Trophoblast cell (in vitro differentiated cells and primary cell): ENCODE data around the gene ORMDL3.
"Not testable (repeated sequence)": the region's sequence is repeated elsewhere in the genome, so short reads cannot be mapped to it uniquely, and the experiment has no call there.

ENCODE experiments used
- DNase-seq, 2 donors: peaks; one replicate each; pipeline ENCODE4 v3.0.0-alpha.2; 2016
- H2AFZ ChIP-seq: 2 replicates; pipeline ENCODE4 v1.6.1; 2013; ENCODE audit warnings: low read length, moderate library complexity, mild to moderate bottlenecking; ENCODE audit not compliant: insufficient read depth, poor library complexity
- H2AK5ac ChIP-seq: 2 replicates; pipeline ENCODE4 v1.6.1; 2013; ENCODE audit warnings: mild to moderate bottlenecking, low read length
- H2BK120ac ChIP-seq: 2 replicates; pipeline ENCODE4 v1.6.1; 2013; ENCODE audit warnings: low read length, mild to moderate bottlenecking, moderate library complexity; ENCODE audit not compliant: insufficient read depth, poor library complexity
- H2BK12ac ChIP-seq: 2 replicates; pipeline ENCODE4 v1.6.1; 2013; ENCODE audit warnings: mild to moderate bottlenecking, low read length, moderate library complexity
- H2BK5ac ChIP-seq: 2 replicates; pipeline ENCODE4 v1.6.1; 2013; ENCODE audit warnings: low read length, low read depth, moderate library complexity, mild to moderate bottlenecking; ENCODE audit not compliant: poor library complexity
- H3K14ac ChIP-seq: 2 replicates; pipeline ENCODE4 v1.6.1; 2013; ENCODE audit warnings: mild to moderate bottlenecking, low read length
- H3K18ac ChIP-seq: 2 replicates; pipeline ENCODE4 v1.6.1; 2013; ENCODE audit warnings: mild to moderate bottlenecking, low read length
- H3K23ac ChIP-seq: 2 replicates; pipeline ENCODE4 v1.6.1; 2013; ENCODE audit warnings: low read length
- H3K27ac ChIP-seq: 2 replicates; pipeline ENCODE4 v1.5.1; 2013; ENCODE audit warnings: low read depth, mild to moderate bottlenecking, inconsistent platforms, low read length, moderate library complexity
- H3K27me3 ChIP-seq: 2 replicates; pipeline ENCODE4 v1.6.1; 2013; ENCODE audit warnings: inconsistent platforms, mild to moderate bottlenecking, low read length, moderate library complexity; ENCODE audit not compliant: insufficient read depth
- H3K36me3 ChIP-seq, 2 experiments: 1 replicate in 1 of 2; 2 replicates in 1 of 2; pipeline ENCODE4 v1.6.1; 2013; ENCODE audit warnings: low read length in 2 of 2, mild to moderate bottlenecking in 2 of 2, moderate library complexity in 1 of 2; ENCODE audit not compliant: insufficient read depth in 2 of 2, control insufficient read depth in 1 of 2
- H3K4ac ChIP-seq: 2 replicates; pipeline ENCODE4 v1.6.1; 2013; ENCODE audit warnings: low read depth, mild to moderate bottlenecking, low read length, moderate library complexity
- H3K4me1 ChIP-seq, 2 experiments: 1 replicate in 1 of 2; 2 replicates in 1 of 2; pipeline ENCODE4 v1.6.1; 2013; ENCODE audit warnings: low read length in 2 of 2, mild to moderate bottlenecking in 2 of 2, moderate library complexity in 1 of 2; ENCODE audit not compliant: insufficient read depth in 2 of 2, control insufficient read depth in 1 of 2
- H3K4me2 ChIP-seq: 2 replicates; pipeline ENCODE4 v1.6.1; 2013; ENCODE audit warnings: inconsistent platforms, mild to moderate bottlenecking, low read length, moderate library complexity
- H3K4me3 ChIP-seq: 2 replicates; pipeline ENCODE4 v1.5.1; 2013; ENCODE audit warnings: mild to moderate bottlenecking, low read depth, low read length, inconsistent platforms
- H3K79me1 ChIP-seq: one replicate; pipeline ENCODE4 v1.6.1; 2013; ENCODE audit warnings: low read length
- H3K79me2 ChIP-seq: 2 replicates; pipeline ENCODE4 v1.6.1; 2013; ENCODE audit warnings: low read length, mild to moderate bottlenecking; ENCODE audit not compliant: control insufficient read depth, insufficient read depth, poor library complexity
- H3K9ac ChIP-seq: 2 replicates; pipeline ENCODE4 v1.6.1; 2013; ENCODE audit warnings: mild to moderate bottlenecking, low read length
- H3K9me3 ChIP-seq: 2 replicates; pipeline ENCODE4 v1.6.1; 2013; ENCODE audit warnings: low read depth, mild to moderate bottlenecking, control low read depth, inconsistent platforms, low read length; ENCODE audit not compliant: insufficient read depth
- H4K12ac ChIP-seq: 2 replicates; pipeline ENCODE4 v1.6.1; 2013; ENCODE audit warnings: low read depth, mild to moderate bottlenecking, low read length, moderate library complexity
- H4K8ac ChIP-seq: 2 replicates; pipeline ENCODE4 v1.6.1; 2013; ENCODE audit warnings: low read depth, mild to moderate bottlenecking, low read length, moderate library complexity
- H4K91ac ChIP-seq: one replicate; pipeline ENCODE4 v1.6.1; 2013; ENCODE audit warnings: low read depth, mild to moderate bottlenecking, low read length, moderate library complexity
- WGBS: extraction: QIAGEN DNeasy Blood & Tissue Kit; methylation state at CpG from one replicate; pipeline ENCODE4 v1.1.7; 2013; ENCODE audit warnings: missing lambda C conversion rate; ENCODE audit not compliant: insufficient read length, insufficient coverage; ENCODE audit errors: extremely low coverage; 5-methylcytosine and 5-hydroxymethylcytosine counted together

ORMDL3 gene

GRCh38 chr17:39949028-39949427, 21.6 kb upstream of the ORMDL3 start:
- H3K4me1 ChIP-seq, result peaks cover 8 to 9% of the 10 kb centered on the region in 2 experiments
- no peak overlapping the region for H2AFZ ChIP-seq
- no peak overlapping the region for H2BK12ac ChIP-seq
- no peak overlapping the region for H3K18ac ChIP-seq
- no peak overlapping the region for H4K12ac ChIP-seq
- H3K9ac ChIP-seq, result no peak overlapping the region
- no peaks in the 10 kb centered on the region for H3K27me3 ChIP-seq
- H2AK5ac ChIP-seq, result no peak overlapping the region
- no peak overlapping the region for H3K4me3 ChIP-seq
- no peaks in the 10 kb centered on the region for H3K36me3 ChIP-seq
- peaks cover 2% of the 10 kb centered on the region for H3K9me3 ChIP-seq
- no peak overlapping the region for H3K14ac ChIP-seq
- H3K4me2 ChIP-seq, result no peak overlapping the region
- DNase-seq, result no peak
- H4K8ac ChIP-seq, result no peak overlapping the region
- no peak overlapping the region for H4K91ac ChIP-seq
- H2BK120ac ChIP-seq, result no peak overlapping the region
- no peak overlapping the region for H2BK5ac ChIP-seq
- H3K79me1 ChIP-seq, result peaks cover 7% of the 10 kb centered on the region
- WGBS, result no CpG with 5 or more reads among the region's 2 CpGs
- no peak overlapping the region for H3K4ac ChIP-seq
- no peak overlapping the region for H3K27ac ChIP-seq
- peaks cover 3% of the 10 kb centered on the region for H3K79me2 ChIP-seq
- no peak overlapping the region for H3K23ac ChIP-seq

- H3K18ac ChIP-seq, H3K4ac ChIP-seq, H3K9ac ChIP-seq, H2BK120ac ChIP-seq, H3K4me2 ChIP-seq, H2BK5ac ChIP-seq, H3K4me3 ChIP-seq, H3K27ac ChIP-seq, H3K9me3 ChIP-seq, H2AK5ac ChIP-seq, H3K14ac ChIP-seq, H4K91ac ChIP-seq, H4K8ac ChIP-seq, H4K12ac ChIP-seq, H3K79me2 ChIP-seq, H3K27me3 ChIP-seq, H3K79me1 ChIP-seq, H3K4me1 ChIP-seq, H3K23ac ChIP-seq, DNase-seq, H3K36me3 ChIP-seq, H2AFZ ChIP-seq, H2BK12ac ChIP-seq: not testable (repeated sequence)
- no CpG with 5 or more reads among the region's 5 CpGs for WGBS
These were observed 21.1 kb upstream of the ORMDL3 start for GRCh38 chr17:39948489-39948828.

- peaks cover 3% of the 10 kb centered on the region for H3K9me3 ChIP-seq
- no peak overlapping the region for H3K23ac ChIP-seq
- no peak overlapping the region for H3K27ac ChIP-seq
- no peak overlapping the region for H3K4ac ChIP-seq
- WGBS, result no CpG with 5 or more reads among the region's 15 CpGs
- no peaks in the 10 kb centered on the region for H3K79me2 ChIP-seq
- H3K9ac ChIP-seq, result no peak overlapping the region
- DNase-seq, result no peak
- no peak overlapping the region for H2AFZ ChIP-seq
- no peak overlapping the region for H4K8ac ChIP-seq
- H3K14ac ChIP-seq, result no peak overlapping the region
- H3K79me1 ChIP-seq, result no peaks in the 10 kb centered on the region
- H4K12ac ChIP-seq, result no peak overlapping the region
- H2BK12ac ChIP-seq, result no peak overlapping the region
- H3K4me1 ChIP-seq, result no peaks in the 10 kb centered on the region
- no peaks in the 10 kb centered on the region for H3K36me3 ChIP-seq
- H3K18ac ChIP-seq, result no peak overlapping the region
- H2BK5ac ChIP-seq, result no peak overlapping the region
- H4K91ac ChIP-seq, result no peak overlapping the region
- H2BK120ac ChIP-seq, result no peak overlapping the region
- H3K27me3 ChIP-seq, result no peaks in the 10 kb centered on the region
- no peak overlapping the region for H3K4me2 ChIP-seq
- H3K4me3 ChIP-seq, result no peak overlapping the region
- H2AK5ac ChIP-seq, result no peak overlapping the region
These were observed 19.3 kb upstream of the ORMDL3 start for GRCh38 chr17:39946551-39947330.

GRCh38 chr17:39944393-39944711, 17.0 kb upstream of the ORMDL3 start:
- H3K23ac ChIP-seq, result no peak overlapping the region
- no peak overlapping the region for H2BK5ac ChIP-seq
- no peak overlapping the region for H4K8ac ChIP-seq
- H3K9ac ChIP-seq, result no peak overlapping the region
- H3K36me3 ChIP-seq, result no peaks in the 10 kb centered on the region
- H3K14ac ChIP-seq, result no peak overlapping the region
- H2BK12ac ChIP-seq, result no peak overlapping the region
- no peak for DNase-seq
- no peaks in the 10 kb centered on the region for H3K4me1 ChIP-seq
- H2BK120ac ChIP-seq, result no peak overlapping the region
- H4K91ac ChIP-seq, result no peak overlapping the region
- peaks cover 3% of the 10 kb centered on the region for H3K9me3 ChIP-seq
- H3K79me1 ChIP-seq, result no peaks in the 10 kb centered on the region
- H3K4me2 ChIP-seq, result no peak overlapping the region
- no peak overlapping the region for H4K12ac ChIP-seq
- H3K27ac ChIP-seq, result no peak overlapping the region
- no peak overlapping the region for H2AFZ ChIP-seq
- H3K18ac ChIP-seq, result no peak overlapping the region
- WGBS, result no CpG with 5 or more reads among the region's 16 CpGs
- no peak overlapping the region for H3K4me3 ChIP-seq
- no peak overlapping the region for H2AK5ac ChIP-seq
- H3K79me2 ChIP-seq, result no peaks in the 10 kb centered on the region
- H3K27me3 ChIP-seq, result no peaks in the 10 kb centered on the region
- no peak overlapping the region for H3K4ac ChIP-seq
